CD14-positive monocyte (primary cell): ENCODE results near the gene LMO7. TPM values are rescaled to one million over a fixed set of nuclear protein-coding genes. Genes with fewer than 3 reads are reported as not detected.

Experiments used
- DNase-seq, 3 donors: peaks; one replicate each; pipeline ENCODE4 v3.0.0-alpha.2; 2011 to 2022
- H2AFZ ChIP-seq: 2 replicates; pipeline ENCODE4 v1.6.0; 2012; ENCODE audit warnings: mild to moderate bottlenecking, low read depth, low read length, inconsistent platforms; ENCODE audit not compliant: insufficient read depth, poor library complexity, severe bottlenecking
- H3K27ac ChIP-seq, 2 donors: 1 replicate in 1 of 2; 2 replicates in 1 of 2; pipeline ENCODE4 v1.5.1; 2012 to 2013; ENCODE audit warnings: low read length in 2 of 2, control low read depth in 1 of 2, inconsistent platforms in 1 of 2, low read depth in 1 of 2, mild to moderate bottlenecking in 1 of 2
- H3K27me3 ChIP-seq, 2 donors: one replicate each; pipeline versions ENCODE4 v1.6.0 to v1.6.1; 2011 to 2013; ENCODE audit warnings: low read length in 2 of 2; ENCODE audit not compliant: control insufficient read depth in 2 of 2, insufficient read depth in 2 of 2
- H3K36me3 ChIP-seq, 2 donors: replicated peaks in 1 of 2; 1 replicate in 1 of 2; 2 replicates in 1 of 2; pipeline versions ENCODE4 v1.5.1 to v1.6.1; 2012 to 2013; ENCODE audit warnings: low read length in 2 of 2, control low read depth in 1 of 2, inconsistent platforms in 1 of 2, mild to moderate bottlenecking in 1 of 2; ENCODE audit not compliant: insufficient read depth in 2 of 2, control insufficient read depth in 1 of 2
- H3K4me1 ChIP-seq, 2 donors: 1 replicate in 1 of 2; 2 replicates in 1 of 2; pipeline versions ENCODE4 v1.5.1 to v1.6.1; 2012 to 2013; ENCODE audit warnings: low read length in 2 of 2, control low read depth in 1 of 2, inconsistent platforms in 1 of 2, mild to moderate bottlenecking in 1 of 2, moderate library complexity in 1 of 2; ENCODE audit not compliant: insufficient read depth in 2 of 2, control insufficient read depth in 1 of 2
- H3K4me2 ChIP-seq: replicated peaks from 2 replicates; pipeline ENCODE3; 2012; ENCODE audit warnings: low read length, moderate library complexity, mild to moderate bottlenecking; ENCODE audit not compliant: poor library complexity, severe bottlenecking; ENCODE audit errors: extremely low read depth
- H3K4me3 ChIP-seq, 3 experiments: fragments of 200-600 bp in 1 of 3; sonication (generic) in 1 of 3; replicated peaks in 1 of 3; 1 replicate in 2 of 3; 2 replicates in 1 of 3; pipeline ENCODE4 v1.5.1; 2011 to 2013; ENCODE audit warnings: low read length in 3 of 3, mild to moderate bottlenecking in 3 of 3, control low read depth in 2 of 3, low read depth in 2 of 3, inconsistent platforms in 1 of 3, moderate library complexity in 1 of 3
- H3K79me2 ChIP-seq: 2 replicates; pipeline ENCODE4 v1.6.0; 2012; ENCODE audit warnings: mild to moderate bottlenecking, control low read depth, inconsistent platforms, low read length, moderate library complexity; ENCODE audit not compliant: insufficient read depth
- H3K9ac ChIP-seq: 2 replicates; pipeline ENCODE4 v1.6.0; 2017; ENCODE audit warnings: low read length, mild to moderate bottlenecking; ENCODE audit not compliant: insufficient read depth, poor library complexity, severe bottlenecking
- H3K9me3 ChIP-seq, 2 donors: replicated peaks in 1 of 2; 1 replicate in 1 of 2; 2 replicates in 1 of 2; pipeline versions ENCODE4 v1.5.1 to v1.6.1; 2012 to 2013; ENCODE audit warnings: low read length in 2 of 2, control low read depth in 1 of 2; ENCODE audit not compliant: control insufficient read depth in 1 of 2, insufficient read depth in 1 of 2
- H4K20me1 ChIP-seq: 2 replicates; pipeline ENCODE4 v1.6.0; 2012; ENCODE audit warnings: mild to moderate bottlenecking, low read length, control low read depth, moderate library complexity; ENCODE audit not compliant: insufficient read depth
- H3K27ac Mint-ChIP-seq, 7 donors: one replicate each; pipeline ENCODE4 v1.8.0; 2020; ENCODE audit warnings: mild to moderate bottlenecking in 7 of 7, mixed read lengths in 7 of 7, moderate library complexity in 6 of 7, inconsistent platforms in 2 of 7
- H3K27me3 Mint-ChIP-seq, 3 donors: one replicate each; pipeline ENCODE4 v1.8.0; 2021 to 2022; ENCODE audit warnings: low read depth in 3 of 3, mild to moderate bottlenecking in 3 of 3, mixed read lengths in 3 of 3, moderate library complexity in 3 of 3, inconsistent platforms in 1 of 3
- H3K36me3 Mint-ChIP-seq, 2 donors: one replicate each; pipeline ENCODE4 v1.8.0; 2020; ENCODE audit warnings: mixed read lengths in 2 of 2, inconsistent platforms in 1 of 2, mild to moderate bottlenecking in 1 of 2
- H3K4me1 Mint-ChIP-seq: one replicate; pipeline ENCODE4 v1.8.0; 2020; ENCODE audit warnings: mild to moderate bottlenecking, mixed read lengths
- H3K4me3 Mint-ChIP-seq, 2 donors: one replicate each; pipeline ENCODE4 v1.8.0; 2020; ENCODE audit warnings: mild to moderate bottlenecking in 2 of 2, mixed read lengths in 2 of 2, moderate library complexity in 1 of 2
- H3K9me3 Mint-ChIP-seq, 7 donors: one replicate each; pipeline ENCODE4 v1.8.0; 2020 to 2022; ENCODE audit warnings: mixed read lengths in 7 of 7, mild to moderate bottlenecking in 6 of 7, moderate library complexity in 6 of 7, inconsistent platforms in 2 of 7
- WGBS: methylation state at CpG from one replicate; pipeline ENCODE4 v1.1.5; 2013; ENCODE audit warnings: missing lambda C conversion rate; ENCODE audit not compliant: insufficient coverage; 5-methylcytosine and 5-hydroxymethylcytosine counted together
- intact Hi-C, 2 donors: fragments of 100-400 bp; cut with micrococcal nuclease; formaldehyde crosslinking; loops; one replicate each; pipeline versions ENCODE4 v1.15.0 to v1.15.1; 2023
- polyA plus RNA-seq, 3 donors: library from polyadenylated mRNA; depleted of rRNA in 1 of 3; unstranded in 2 of 3; stranded (reverse) in 1 of 3; fragments of 300-500 nt in 2 of 3; fragments of >200 nt in 1 of 3; fragmentation: Illumina TruSeq in 2 of 3; gene quantifications; 1 replicate in 2 of 3; 2 replicates in 1 of 3; pipeline ENCODE4 v1.2.3, GENCODE V29; 2012 to 2021
- TF ChIP-seq, protein P1 (sequence below): fragments of 200-600 bp; IDR thresholded peaks from one replicate; pipeline ENCODE4 v1.8.0; 2022; ENCODE audit warnings: antibody characterized with exemption, mild to moderate bottlenecking

The LMO7 gene
- polyA plus RNA-seq, 3 donors = 0.79 to 1.6 (median 0.90) TPM

DNA sequence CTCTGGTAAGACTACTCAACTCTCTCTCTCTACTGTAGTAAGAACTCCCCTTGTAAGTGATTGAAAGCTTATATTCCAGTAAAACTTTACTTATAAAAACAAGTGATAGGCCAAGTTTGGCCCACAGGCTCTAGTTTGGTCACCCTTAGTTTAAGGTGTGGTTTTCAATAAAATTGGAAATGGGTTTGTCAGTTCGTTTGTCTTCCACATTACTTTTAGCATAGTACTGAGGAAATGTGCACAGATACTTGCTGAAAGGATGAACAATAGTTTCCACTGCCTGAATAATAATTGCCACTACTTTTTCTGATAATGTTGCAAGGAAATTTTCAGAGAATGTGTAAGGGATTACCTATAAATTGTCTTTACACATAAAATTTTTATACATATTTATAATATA lies 54.5 kb downstream of the LMO7 start:
- Mint-ChIP-seq H3K4me1 (no peaks in the 10 kb centered on the region), H3K4me3 (no peak overlapping the region), H3K9me3 (no peaks in the 10 kb centered on the region), H3K27ac (no peak overlapping the region), H3K36me3 (no peaks in the 10 kb centered on the region), H3K27me3 (no peaks in the 10 kb centered on the region)
- no CpG with 5 or more reads among the region's 1 CpG for WGBS
- no peaks in the 10 kb centered on the region for H3K4me1 ChIP-seq
- no peaks in the 10 kb centered on the region for H3K79me2 ChIP-seq
- TF ChIP-seq, protein P1, sequence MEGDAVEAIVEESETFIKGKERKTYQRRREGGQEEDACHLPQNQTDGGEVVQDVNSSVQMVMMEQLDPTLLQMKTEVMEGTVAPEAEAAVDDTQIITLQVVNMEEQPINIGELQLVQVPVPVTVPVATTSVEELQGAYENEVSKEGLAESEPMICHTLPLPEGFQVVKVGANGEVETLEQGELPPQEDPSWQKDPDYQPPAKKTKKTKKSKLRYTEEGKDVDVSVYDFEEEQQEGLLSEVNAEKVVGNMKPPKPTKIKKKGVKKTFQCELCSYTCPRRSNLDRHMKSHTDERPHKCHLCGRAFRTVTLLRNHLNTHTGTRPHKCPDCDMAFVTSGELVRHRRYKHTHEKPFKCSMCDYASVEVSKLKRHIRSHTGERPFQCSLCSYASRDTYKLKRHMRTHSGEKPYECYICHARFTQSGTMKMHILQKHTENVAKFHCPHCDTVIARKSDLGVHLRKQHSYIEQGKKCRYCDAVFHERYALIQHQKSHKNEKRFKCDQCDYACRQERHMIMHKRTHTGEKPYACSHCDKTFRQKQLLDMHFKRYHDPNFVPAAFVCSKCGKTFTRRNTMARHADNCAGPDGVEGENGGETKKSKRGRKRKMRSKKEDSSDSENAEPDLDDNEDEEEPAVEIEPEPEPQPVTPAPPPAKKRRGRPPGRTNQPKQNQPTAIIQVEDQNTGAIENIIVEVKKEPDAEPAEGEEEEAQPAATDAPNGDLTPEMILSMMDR = no peak
- DNase-seq = no peak
- H3K9ac ChIP-seq = no peak overlapping the region
- H3K27me3 ChIP-seq = no peaks in the 10 kb centered on the region
- no peak overlapping the region for H3K27ac ChIP-seq
- no peaks in the 10 kb centered on the region for H4K20me1 ChIP-seq
- H2AFZ ChIP-seq = no peak overlapping the region
- intact Hi-C loops = loop anchor here in 1 of 2 donors (10.0 kb wide), 1 partner anchor 784 kb away; no protein-coding TSS in a partner anchor
- H3K36me3 ChIP-seq = no peaks in the 10 kb centered on the region
- H3K9me3 ChIP-seq = no peaks in the 10 kb centered on the region
- H3K4me2 ChIP-seq = no peak overlapping the region
- H3K4me3 ChIP-seq = no peak overlapping the region

DNA sequence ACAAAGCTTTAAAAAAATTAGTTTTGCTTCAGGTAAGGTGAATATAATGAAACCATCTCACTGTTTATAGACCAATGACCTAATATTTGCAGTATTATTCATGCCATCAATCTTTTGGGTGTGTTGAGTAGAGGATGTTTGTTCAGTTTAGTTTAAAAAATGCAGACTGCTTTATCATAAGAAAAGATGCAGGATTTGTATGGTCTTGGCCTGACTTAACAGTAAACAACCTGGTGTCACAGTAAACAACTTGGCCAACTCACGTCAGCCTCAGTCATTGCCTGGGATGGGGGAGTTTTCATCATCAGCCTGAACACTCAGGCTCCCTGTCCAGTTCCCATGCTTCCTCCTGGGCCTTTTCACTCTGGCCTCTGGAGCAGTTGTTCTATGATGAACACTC lies 55.1 kb downstream of the LMO7 start:
- no peaks in the 10 kb centered on the region for H3K4me1 ChIP-seq
- no peak overlapping the region for H3K4me3 ChIP-seq
- intact Hi-C loops = loop anchor here in 1 of 2 donors (10.0 kb wide), 1 partner anchor 784 kb away; no protein-coding TSS in a partner anchor
- Mint-ChIP-seq H3K4me1 (no peaks in the 10 kb centered on the region), H3K36me3 (no peaks in the 10 kb centered on the region), H3K9me3 (no peaks in the 10 kb centered on the region), H3K27me3 (no peaks in the 10 kb centered on the region), H3K27ac (no peak overlapping the region), H3K4me3 (no peak overlapping the region)
- WGBS = 100% methylated on average over 1 of the region's 1 CpG
- H3K9ac ChIP-seq = no peak overlapping the region
- H2AFZ ChIP-seq = no peak overlapping the region
- no peak for DNase-seq
- H3K79me2 ChIP-seq = no peaks in the 10 kb centered on the region
- no peaks in the 10 kb centered on the region for H3K27me3 ChIP-seq
- no peaks in the 10 kb centered on the region for H4K20me1 ChIP-seq
- H3K9me3 ChIP-seq = no peaks in the 10 kb centered on the region
- H3K36me3 ChIP-seq = no peaks in the 10 kb centered on the region
- no peak overlapping the region for H3K27ac ChIP-seq
- TF ChIP-seq, protein P1 = no peak
- H3K4me2 ChIP-seq = no peak overlapping the region
